Non-pigmented ciliary epithelial cell (primary cell): ENCODE results near the gene GPSM1.

Experiments used
- DNase-seq: peaks from one replicate; pipeline ENCODE4 v3.0.0-alpha.2; 2010; ENCODE audit warnings: low read depth

The GPSM1 gene

DNA sequence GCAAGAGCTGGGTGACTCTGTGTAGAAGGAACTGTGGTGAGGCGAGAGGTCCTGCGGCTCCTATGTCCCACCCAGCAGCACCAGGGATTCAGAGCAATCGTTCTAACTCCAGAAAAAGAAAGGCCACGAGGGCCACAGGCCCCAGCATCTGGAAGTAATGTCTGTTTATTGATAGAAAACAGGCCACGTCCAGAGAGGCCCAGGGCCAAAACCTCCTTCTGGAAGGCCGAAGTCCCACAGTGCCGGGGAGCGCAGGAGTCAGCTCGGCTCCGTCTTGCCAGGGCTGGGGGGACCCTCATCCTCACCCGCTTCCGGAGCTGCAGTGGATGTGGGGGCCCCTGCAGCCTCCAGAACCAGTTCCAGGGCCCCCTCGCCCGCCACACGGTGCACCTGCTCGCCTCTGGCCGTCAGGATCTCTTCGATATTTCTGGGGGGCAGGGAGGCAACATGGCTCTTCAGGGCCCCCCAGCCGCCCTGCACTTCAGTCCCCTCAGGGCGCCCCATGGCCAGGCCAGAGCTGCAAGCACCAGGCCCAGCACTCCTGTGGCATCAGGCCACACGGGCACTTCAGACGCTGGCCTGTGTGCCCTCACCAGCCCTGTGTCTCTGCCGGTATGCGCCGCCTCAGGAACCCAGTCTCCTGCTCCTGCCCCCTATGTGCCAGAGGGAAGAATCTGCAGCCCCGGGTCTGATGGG lies 34.6 kb downstream of the GPSM1 start:
- DNase-seq = no peak

- DNase-seq = no peak
Measured at GRCh38 chr9:136362450-136362784, 35.1 kb downstream of the GPSM1 start.

GRCh38 chr9:136363106-136363948 lies 36.0 kb downstream of the GPSM1 start, which contains the start of gene DNLZ:
Gene DNLZ, minus strand, starts transcription at chr9:136363744. Its CDS starts 30 bp downstream, at chr9:136363714.
- peak; percentile 75 for DNase-seq

DNA sequence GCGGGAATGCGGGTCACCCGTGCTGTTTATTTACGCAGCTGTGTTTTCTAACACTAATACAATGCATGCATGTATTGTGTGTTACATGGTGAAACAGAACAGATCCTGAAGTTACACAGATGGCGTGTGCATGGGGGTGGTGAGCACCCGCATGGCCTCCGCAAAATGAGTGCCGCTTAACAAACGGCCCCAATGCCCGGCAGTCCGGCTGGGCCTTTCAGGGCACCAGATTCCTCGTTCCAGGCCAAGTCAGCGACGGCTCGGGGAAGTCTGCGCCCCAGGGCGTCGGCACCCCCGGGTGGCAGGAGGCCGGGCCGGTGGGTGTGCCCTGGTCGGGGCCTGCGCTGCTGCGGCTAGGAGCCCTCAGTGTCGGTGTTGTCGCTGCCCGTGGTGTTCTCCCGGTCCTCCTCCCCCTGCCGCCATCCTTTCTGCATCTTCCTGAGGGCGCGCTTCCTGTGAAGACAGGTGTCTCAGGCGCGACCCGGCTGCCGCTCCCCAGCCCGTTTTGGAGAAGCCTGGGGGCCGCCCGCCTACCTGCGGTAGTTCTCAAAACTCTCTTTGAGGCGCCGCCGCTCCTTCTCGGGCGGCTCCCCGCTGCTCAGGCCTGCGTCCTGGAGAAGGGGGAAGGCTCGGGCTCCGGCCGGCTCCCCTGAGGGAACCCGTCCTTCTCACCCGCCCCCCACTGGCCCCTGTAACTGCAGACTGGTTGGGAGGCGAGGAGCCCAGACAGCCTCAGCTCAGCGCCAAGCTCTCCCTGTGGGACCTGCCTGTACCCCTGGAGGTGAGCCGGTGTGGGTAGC lies 36.8 kb downstream of the GPSM1 start:
- DNase-seq = no peak

DNA sequence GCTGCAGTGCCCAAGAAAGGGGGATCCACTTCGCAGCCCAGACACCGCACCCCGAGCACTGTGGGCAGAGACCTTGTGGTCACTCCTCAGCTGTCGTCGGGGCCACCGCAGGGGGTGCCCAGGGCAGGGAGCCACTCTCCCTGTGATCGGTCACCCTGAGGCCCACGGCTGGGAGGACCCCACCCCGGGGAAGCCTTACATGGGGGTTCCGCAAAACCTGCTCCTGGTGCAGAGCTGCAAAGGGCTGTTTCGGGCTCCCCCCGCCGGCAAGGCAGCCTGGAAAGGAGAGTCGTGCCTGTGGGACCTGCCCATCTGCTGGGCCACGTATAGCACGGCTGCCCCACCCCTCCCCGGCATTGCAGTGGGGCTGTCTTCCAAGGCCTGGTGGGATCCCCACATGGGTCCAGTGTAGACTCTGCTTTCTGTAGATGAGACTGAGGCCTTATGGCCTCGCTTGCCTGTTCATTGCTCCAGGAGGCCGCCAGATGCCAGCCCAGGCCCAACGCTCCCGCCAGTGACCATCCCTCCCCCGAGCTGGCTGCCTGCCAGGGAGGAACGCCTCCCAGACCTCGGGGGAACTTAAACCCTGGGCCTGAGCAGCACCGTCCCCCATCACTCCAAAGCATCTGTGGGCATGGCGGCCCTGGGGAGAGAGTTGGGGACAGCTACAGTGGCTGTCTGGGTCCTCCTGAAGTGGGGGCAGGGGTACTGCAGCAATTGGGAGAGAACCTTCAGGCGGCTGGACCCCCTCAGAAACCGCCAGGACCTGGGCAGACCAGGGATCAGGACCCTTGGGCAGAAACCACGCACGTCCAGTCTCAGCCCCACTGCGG lies 37.8 kb downstream of the GPSM1 start:
- DNase-seq = no peak

- no peak for DNase-seq
Measured at GRCh38 chr9:136365775-136366222, 38.5 kb downstream of the GPSM1 start.

DNA sequence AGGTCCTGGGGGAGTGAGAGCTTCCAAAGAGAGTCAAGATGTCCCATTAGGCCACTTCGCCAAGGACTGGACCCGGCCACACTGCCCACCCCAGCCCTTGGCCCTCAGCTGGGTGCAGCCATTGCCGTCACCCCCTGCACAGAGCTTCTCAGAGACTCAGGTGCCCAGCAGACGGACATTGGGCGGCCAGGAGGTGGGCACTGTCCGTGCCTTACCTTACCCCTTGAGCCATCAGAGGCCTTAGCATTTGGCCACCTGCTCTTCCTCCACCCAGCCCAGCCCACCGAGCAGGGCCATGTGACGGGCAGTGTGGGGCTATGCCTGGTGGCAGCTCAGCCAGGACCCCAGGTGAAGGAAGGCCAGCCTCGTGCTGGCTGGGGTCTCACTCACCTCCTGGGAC lies 39.5 kb downstream of the GPSM1 start:
- DNase-seq = no peak

GRCh38 chr9:136367296-136368145 lies 40.2 kb downstream of the GPSM1 start:
- DNase-seq = no peak

- DNase-seq = no peak
Measured at GRCh38 chr9:136368190-136368589, 40.9 kb downstream of the GPSM1 start.

GRCh38 chr9:136370037-136370436 lies 42.7 kb downstream of the GPSM1 start:
- no peak for DNase-seq

- no peak for DNase-seq
Measured at GRCh38 chr9:136370687-136371532, 43.6 kb downstream of the GPSM1 start.

- no peak for DNase-seq
Measured at GRCh38 chr9:136371533-136371880, 44.2 kb downstream of the GPSM1 start.

GRCh38 chr9:136372006-136372405 lies 44.7 kb downstream of the GPSM1 start:
- no peak for DNase-seq

DNA sequence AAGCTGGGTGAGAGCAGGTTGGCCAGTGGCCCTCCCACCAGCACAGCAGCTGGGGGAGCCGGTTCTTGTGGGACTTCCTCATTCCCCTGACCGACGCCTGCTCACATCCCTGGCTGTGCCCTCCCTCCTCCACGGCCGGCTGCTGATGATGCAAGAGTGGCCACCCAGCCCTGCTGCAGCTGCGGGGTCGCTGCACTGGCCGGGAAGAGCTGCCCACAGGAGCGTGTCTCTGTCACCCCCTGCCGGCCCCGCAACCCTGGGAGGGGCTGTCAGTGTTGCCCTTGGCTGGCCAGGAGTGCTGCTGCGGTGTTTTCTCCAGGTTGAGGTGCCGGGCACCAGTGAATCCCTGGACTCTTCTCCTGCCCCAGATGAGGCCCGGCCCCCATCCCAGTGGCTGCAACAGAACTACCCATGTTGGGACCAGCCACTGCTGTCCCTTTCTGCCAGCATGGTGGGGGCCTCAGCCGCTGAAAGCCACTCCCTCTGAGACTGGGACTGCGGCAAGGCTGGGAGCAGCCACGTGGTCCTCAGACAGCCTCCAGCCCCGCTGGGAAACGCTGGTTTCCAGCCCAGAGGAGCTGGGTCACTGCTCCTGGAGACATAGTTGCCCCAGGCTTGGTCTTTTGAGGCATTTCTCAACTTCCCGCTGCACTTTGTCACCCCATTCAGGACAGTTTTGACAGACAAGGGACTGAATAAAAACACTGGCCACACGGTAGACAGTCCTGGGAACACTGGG lies 45.4 kb downstream of the GPSM1 start:
- peak; percentile 15 for DNase-seq

- no peak for DNase-seq
Measured at GRCh38 chr9:136373300-136374182, 46.2 kb downstream of the GPSM1 start, which contains the start of gene CARD9. Gene CARD9, minus strand, starts transcription at chr9:136373669. Its CDS starts 1,591 bp downstream, at chr9:136372078.

DNA sequence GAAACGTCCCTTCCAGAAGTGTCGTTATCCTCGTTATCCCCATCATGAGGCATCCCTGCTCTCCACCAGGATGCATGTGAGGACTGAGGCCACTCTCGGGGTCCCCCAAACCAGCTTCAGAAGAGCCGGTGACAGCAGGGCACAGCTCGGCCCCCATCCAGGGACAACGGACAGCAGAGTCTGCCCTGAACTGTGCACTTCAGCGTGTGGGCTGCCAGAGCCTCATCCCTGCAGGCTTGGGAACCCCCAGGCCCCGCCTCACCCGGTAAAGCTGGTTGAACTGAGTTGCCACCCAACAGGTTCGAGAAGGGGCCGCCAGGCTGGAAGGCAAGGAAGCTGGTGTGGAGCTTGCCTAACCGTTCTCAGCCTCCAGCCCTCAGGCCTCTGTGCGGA lies 46.8 kb downstream of the GPSM1 start:
- no peak for DNase-seq

DNA sequence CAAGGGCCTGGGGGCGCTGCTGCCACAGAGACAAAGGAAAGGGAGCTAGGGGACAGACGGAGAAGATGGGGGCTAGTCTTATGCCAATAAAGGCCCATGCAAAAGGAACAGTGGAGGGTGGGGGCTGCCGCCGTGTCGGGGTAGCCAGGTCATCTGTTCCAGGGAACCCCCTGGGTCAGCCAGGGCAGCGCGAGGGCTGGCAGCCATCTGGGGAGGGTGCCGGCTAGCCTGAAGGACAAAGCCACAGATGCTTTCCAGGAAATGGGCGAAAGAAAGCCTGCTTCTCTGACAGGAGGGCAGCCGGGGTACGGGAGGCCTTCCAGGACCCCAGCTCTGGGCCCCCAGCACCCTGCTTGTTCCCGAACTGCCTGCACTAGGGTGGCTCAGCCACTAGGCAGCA lies 47.8 kb downstream of the GPSM1 start:
- no peak for DNase-seq

GRCh38 chr9:136376457-136376856 lies 49.1 kb downstream of the GPSM1 start:
- DNase-seq = no peak
